T-helper 22 cell (primary cell): ENCODE results near the gene DOCK6.
"Not testable (repeated sequence)": the region's sequence is repeated elsewhere in the genome, so short reads cannot be mapped to it uniquely, and the experiment has no call there.

Experiments used
- DNase-seq: peaks from one replicate; pipeline ENCODE4 v3.0.0-alpha.2; 2020; ENCODE audit warnings: low read depth

Gene DOCK6

DNA sequence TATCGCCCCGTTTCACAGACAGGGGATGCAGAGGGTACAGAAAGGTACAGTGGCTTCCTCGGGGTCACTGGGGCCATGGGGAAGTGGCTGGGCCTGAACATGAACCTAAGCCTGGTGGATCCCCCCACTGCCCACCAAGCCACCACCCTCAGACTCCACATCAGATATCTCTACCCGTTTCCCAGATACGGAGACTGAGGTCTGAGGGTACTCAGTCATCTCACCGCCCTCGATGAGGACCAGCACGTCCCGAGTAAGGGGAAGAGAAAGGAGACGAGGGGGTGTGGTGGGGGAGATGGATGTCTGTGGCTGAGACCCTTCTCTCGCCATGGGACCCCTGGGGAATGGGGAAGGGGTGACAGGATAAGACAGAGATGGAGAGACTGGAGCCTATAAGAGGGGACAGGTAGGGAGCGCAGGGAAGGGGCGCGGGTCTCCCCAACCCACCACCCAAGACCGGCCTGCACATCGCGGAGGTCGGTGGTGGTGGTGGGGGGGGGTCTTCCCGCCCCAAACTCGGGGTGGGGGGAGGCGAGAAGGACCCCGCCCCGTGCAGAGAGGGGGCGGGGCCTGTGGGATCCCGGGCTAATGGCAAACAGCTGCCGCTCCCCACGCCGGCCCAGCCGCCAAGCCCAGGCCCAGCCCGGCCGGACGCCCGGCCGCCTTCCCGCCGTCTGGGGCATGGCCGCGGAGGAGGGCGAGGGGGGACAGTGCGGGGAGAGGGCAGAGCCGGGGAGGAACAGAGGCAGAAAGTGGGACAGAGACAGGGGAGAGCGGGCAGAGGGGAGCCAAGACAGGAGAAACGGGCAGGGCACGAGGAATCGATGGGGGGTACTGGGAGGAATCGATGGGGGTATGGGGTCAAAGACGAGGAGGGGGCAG lies 65.7 kb downstream of the DOCK6 start:
- DNase-seq = no peak

DNA sequence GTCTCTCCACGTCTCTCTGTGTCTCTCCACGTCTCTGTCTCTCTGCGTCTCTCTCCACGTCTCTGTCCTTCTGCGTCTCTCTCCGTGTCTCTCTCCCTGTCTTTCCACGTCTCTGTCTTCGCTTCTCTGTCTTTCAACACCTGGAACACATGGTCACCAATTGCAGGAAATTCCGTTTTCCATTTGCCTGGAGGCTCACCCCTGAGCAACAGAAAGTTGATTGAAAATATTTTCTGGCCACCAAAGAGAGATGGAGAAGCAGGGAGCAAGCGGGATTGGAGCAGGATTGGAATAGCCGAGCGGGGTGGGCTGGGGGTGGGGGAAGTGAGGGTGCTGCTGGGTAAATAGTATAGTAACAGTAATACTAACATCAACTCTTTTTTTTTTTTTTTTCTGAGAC lies 66.6 kb downstream of the DOCK6 start:
- DNase-seq = no peak

DNA sequence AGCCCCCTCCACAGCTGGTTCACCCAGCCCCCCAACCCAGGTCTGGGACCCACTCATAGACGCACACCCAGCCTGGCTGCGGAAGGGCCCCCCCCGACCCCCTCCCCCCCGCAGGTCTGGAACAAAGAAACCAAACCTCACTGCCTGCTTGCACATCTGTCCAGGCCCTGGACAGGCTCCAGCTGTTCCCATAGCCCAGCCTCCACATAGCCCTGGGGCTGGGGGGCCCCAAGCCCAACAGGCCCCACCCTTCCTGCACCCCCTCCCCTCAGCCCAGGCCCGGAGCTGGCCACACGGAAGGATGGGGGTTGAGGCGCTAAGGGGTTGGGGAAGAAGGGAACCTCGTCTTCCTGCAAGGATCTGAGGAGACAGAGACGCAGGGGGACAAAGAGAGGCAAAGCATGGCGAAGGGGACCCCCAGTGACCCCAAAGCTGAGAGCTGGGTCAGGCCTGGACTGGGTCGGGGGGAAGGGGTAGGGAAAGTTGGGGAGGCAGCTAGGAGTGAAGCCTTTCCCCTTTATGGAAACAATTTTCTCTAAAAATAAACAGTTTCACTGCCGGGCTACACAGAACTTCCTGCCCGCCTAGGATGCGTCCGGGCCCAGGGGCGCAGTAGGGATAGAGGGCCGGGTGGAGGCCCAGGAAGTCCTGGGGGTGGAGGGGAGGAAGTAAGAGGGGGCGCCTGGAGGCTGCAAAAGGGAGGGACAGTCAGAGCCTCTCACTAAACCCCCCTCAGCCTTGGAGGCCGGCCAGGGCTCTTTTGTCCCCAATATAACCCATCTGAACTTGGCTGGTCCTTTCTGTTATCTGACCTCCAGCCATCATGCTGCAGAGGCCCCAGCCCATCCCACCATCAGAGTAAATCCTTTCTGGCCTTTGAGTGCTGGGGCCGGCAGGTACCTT lies 67.4 kb downstream of the DOCK6 start:
- DNase-seq = no peak

DNA sequence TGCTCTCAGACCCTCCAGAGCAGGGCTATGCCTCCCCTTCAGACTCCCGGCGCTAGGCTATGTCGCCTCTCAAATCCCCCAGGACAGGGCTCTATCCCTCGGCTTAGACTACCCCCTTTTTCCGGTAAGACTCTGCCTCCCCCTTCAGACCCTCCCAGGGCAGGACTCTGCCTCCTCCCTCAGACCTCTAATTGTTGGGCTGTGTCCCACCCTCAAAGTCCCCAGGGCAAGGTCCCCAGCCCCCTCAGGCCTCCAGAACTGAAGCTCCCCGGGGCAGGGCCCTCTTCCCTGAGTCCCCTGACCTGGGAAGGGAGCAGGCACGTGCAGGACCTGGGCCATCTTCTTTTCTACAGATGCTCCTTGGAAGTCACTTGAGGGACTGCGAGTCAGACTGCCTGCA lies 68.2 kb downstream of the DOCK6 start:
- no peak for DNase-seq

DNA sequence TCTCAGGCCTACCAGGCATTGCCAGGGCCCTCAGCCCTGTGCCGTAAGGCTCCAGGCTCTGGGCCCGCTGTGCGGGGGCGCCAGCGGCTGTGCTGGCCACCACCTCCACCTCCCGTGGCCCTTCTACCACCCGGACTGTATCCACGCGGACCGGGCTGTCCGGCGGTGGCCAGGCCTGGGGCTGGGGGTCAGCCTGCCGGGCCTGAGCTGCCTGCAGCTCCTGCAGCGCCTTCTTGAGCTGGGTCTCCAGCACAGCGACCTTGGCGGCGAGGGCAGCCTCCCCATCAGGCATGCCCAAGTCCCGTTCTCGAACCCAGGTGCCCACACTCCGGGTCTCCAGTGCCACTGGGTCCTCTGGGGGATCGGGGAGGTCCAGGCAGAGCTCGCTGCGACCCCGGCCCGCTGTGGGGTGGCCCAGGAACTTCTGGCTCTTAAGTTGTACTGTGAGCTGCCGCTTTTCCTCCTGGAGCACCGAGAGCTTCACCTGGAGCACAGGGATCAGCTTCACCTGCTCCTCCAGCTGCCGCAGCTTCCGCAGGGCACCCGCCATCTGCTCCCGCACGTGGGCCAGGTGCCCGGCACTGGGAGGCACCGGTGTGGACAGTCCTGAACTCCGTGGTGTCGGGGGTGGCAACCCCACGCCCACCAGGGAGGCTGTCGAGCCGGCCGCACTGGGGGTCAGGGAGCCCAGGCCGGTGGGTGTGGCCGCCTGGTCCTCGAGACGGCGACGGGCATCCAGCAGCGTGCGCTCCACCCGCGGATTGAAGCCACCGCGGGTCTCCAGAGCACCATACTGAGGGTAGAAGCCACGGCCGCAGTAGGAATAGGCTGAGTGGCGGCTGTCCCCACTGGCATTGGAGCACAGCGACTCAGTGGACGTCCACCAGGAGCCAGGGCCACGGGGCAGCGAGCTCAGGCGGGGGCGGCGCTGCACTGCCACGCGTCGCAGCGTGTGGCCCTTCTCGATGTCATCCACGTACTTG lies 69.1 kb downstream of the DOCK6 start:
- DNase-seq = no peak

DNA sequence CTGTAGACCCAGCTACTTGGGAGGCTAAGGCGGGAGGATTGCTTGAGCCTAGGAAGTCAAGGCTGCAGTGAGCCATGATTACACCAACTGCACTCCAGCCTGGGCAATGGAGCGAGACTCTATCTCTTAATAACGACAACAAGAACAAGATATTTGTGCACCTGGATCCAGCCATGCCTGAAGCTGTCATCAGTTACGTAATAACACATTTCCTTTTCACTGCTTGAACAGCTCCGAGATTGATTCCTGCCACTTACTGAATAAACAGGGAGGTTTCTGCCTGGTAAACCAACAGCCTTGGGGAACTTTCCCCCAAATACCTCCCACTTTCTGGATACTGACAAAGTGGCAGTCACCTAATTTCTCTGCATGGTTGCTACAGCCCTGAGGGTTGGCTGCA lies 70.4 kb downstream of the DOCK6 start:
- DNase-seq = no peak

DNA sequence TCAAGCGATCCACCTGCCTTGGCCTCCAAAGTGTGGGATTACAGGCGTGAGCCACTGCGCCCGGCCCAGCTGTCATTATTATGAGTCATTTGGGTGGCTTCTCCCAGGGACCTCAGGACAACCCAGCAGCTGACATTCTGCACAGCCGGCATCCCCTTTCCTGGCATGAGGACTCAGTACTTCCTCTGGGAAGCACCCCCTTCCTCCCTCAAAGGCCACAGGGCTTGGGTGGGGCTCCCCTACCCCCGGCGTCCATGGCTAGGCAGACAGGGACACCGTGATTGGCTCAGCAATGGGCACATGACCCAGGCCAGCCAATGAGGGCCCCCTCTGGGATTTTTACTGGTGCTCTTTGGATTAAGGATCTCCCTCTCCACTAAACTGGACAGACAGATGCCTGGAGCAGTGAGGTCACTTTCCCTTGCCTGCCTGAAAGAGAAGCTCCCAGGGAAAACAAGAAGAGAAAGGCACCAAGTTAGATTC lies 71.0 kb downstream of the DOCK6 start:
- no peak for DNase-seq

DNA sequence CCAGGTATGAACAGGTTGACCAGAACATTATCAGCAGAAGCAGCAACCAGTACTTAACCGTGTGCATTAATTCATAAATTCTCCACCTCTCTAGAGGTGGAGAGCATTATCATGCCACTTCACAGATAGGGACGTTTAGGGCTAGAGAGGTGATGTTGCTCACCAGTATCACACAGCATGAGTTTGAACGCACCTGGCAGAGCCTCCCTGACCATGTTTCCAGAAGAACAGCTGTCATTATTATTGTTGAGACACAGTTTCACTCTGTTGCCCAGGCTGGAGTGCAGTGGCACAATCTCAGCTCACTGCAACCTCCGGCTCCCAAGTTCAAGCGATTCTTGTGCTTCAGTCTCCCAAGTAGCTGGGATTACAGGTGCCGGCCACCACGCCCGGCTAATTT lies 71.8 kb downstream of the DOCK6 start:
- DNase-seq = no peak

DNA sequence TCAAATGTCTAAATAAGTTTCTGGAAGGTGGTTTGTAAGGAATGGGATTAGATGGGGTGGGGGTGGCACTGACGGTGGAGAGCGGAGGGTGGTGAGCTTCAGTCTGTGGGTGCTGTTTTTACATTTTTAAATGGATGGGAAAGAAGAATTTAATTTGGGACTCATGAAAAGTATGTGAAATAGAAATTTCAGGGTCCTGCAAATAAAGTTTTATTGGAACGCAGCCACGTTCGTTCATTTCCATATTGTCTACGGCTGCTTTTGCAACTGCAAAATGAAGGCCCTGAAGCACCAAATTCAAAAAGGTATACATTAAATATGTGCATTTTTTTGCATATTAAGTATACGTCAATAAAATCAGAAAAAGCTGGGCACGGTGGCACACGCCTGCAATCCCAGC lies 74.9 kb downstream of the DOCK6 start:
- DNase-seq = no peak

DNA sequence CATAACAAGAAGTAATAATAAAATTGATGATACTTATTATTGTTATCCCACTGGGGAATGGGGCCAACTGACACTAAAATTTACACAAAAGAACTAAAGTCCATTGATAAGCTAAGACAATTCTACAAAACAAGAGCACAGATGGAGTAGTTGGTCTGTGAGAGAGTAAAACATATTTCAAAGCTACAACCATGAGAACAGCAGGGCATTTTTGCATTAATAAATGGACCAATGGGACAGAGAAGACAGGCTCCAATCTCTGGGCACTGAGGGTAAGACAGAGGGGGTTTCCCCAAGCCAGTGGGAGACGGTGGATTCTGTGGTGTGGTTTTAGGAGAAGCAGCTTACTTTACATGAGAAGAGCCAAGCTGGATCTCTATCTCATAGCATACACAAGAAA lies 79.3 kb downstream of the DOCK6 start:
- no peak for DNase-seq

DNA sequence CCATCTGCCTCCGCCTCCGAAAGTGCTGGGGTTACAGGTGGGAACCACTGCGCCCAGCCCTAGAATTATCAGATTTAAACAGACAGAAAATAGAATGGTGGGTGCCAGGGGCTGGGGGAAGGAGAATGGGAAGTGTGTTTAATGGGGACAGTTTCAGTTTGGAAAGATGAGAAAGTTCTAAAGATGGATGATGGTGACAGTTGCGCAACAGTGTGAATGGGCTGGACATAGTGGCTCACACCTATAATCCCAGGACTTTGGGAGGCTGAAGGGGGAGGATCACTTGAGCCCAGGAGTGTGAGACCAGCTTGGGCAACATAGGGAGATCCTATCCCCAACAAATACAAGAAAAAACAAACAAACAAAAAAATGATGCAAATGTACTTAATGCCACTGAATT lies 80.8 kb downstream of the DOCK6 start:
- no peak for DNase-seq

DNA sequence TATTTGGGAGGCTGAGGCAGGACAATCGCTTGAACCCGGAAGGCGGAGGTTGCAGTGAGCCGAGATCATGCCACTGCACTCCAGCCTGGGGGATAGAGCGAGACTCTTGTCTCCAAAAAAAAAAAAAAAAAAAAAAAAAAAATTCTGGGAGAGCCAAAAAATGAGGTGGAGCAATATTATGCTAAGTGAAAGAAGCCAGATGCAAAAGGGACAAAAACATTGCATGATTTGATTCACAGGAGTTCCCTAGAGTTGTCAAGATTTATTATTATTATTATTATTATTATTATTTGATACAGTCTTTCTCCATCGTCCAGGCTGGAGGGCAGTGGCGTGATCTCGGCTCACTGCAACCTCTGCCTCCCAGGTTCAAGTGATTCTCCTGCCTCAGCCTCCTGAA lies 81.3 kb downstream of the DOCK6 start:
- DNase-seq = not testable (repeated sequence)

DNA sequence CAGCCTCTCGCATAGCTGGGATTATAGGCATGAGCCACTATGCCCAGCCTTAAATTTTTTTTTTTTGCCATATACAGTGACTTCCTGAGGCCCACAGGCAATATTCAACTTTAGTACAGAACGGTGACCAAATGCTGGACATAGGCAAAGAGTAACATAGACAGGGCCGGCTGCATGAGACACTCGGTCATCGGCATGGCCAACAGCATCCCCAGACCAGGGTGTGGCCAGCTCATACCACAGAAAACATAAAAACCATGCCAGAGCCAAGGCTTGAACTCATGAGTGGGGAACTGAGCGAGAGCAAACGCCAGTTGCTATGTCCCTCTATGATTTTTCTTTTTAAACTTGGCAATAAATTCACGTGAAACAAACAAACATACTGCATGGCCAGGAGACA lies 82.0 kb downstream of the DOCK6 start:
- no peak for DNase-seq

DNA sequence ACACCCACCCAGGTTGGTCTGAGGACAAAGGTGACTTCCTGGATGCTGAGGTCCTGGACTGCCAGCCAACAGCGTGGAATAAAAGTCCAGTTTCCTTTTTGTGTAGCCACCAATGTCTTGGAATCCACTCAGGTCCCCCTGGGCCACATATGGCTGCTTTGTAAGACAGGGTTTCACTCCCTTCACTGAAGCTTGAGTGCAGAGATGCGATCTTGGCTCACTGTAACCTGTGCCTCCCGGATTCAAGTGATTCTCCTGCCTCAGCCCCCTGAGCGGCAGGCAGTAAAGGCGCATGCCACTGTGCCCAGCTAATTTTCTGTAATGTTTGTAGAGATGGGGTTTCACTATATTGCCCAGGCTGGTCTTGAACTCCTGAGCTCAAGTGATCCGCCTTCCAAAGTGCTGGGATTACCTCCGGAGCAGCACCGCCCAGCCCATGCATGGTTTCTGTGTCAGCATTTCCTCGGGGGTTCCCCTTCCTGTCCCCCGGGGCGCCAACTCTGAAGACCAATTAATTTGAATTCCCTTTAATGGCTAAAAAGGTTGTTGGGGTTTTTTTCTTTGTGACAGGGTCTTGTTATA lies 82.5 kb downstream of the DOCK6 start:
- no peak for DNase-seq

DNA sequence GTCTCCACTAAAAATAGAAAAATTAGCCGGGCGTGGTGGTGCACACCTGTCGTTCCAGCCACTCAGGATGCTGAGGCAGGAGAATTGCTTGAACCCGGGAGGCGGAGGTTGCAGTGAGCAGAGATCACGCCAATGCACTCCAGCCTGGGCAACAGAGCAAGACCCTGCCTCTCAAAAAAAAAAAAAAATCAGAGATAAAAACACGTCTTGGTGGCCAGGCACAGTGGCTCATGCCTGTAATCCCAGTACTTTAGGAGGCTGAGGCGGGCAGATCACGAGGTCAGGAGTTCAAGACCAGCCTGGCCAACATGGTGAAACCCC lies 83.2 kb downstream of the DOCK6 start:
- not testable (repeated sequence) for DNase-seq

DNA sequence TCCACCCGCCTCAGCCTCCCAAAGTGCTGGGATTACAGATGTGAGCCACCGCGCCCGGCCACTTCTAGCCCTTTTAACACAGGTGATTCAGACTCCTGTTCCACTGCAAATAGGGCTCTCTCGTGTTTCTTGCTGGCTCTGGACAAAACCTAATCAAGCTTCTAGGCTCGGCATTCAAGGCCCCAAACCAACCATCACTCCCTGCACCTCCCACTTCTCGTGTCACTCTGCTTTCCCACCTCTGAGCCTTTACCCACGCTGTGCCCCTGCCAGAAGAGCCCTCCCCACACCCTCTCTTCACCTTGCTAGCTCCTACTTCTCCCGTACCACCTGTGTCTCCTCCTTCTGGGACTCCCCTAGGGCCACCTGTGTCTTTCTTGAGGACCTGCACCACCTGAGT lies 84.7 kb downstream of the DOCK6 start:
- DNase-seq = no peak

DNA sequence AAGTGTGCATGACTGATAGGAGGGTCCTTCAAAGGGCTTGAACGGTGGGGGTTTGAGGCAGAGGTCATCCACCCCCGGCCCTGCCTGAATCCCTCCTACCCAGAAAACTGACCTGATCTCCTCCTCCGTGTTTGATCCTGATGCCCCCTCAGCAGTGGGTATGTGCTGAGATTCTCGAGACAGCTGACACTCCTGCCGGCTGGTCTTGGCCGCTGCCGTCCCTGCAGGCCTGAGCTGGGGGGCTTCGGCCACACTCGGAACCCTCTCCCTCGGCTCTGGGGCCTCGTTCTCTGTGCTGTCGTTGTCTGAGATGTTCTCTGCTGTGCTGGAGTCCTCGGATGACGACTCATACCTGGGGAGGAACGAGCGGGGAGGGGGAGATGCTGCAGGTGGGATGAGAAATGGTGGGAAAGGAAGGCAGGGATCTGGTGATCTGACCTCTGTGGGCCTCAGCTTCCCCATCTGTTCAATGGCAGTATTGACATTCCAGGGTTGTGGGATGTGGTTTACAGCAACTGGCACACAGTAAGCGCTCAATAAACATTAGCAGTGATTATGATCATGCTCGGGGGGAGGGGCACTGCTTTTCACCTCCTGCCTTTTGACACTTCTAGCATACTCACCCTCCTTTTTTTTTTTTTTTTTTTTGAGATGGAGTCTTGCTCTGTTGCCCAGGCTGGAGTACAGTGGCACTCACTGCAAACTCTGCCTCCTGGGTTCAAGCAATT lies 85.7 kb downstream of the DOCK6 start:
- no peak for DNase-seq

DNA sequence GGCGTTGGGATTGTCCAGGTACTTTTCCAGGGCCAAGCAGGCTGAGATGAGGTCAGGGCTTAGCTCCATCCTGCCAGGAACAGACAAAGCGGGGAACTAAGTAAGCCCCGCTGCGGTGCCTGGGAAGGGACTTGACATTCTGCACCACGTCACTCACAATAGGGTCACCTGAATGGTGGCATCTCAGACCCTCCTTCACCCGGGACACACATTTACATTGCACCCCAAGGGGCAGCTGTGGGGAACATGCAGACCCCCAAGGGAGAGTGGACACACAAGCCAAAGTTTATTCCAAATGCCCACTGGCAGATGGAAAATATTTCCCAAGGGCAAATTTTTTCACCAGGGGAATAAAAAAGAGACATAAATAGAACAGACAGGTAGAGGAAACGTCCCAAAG lies 86.4 kb downstream of the DOCK6 start:
- DNase-seq = no peak

DNA sequence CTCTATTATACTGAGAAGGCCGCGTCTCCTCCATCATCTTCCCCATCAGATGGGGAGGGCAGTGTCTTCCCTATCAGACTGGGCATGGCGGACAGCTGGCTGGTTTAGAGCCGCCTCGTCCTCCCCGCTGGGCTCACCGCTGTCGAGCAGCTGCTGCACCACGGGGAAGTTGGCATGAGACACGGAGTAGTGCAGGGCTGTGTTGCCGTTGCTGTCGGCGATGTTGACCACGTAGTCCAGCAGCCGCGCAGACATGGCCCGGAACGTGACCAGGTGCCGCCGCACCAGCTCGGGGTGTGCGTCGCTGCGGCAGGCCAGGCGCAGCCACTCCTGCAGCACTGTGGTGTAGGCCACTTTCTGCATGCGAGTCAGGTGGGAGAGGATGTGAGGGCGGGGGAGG lies 88.0 kb downstream of the DOCK6 start:
- DNase-seq = no peak

DNA sequence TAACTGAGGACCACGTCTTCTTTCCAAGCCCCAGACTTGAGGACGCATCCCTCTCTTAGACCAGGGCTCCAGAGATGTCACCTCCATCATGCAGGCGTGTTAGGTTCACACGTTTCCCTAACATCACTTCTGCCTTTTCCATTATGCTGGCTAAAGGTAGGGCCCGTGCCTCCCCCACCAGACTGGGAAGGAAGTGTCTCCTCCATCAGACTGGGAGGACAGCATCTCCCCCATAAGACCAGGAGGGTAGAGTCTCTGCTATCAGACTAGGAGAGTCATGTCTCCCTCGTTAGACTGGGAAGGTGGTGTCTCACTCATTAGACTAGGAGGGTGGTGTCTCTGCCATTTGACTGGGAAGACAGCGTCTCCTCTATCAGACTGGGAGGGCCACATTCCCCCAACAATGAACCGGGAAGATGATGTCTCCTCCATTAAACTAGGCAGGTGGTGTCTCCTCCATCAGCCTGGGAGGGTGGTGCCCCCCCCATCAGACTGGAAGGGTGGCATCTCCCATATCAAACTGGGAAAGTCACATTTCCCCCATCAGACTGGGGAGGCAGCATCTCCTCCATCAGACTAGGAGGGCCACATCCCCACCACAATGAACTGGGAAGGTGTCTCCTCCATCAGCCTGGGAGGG lies 88.7 kb downstream of the DOCK6 start:
- DNase-seq = no peak
